IMR-90 (cell line): ENCODE data around the gene ST7. TPM values are rescaled to one million over a fixed set of nuclear protein-coding genes. Genes with fewer than 3 reads are reported as not detected.

Source experiments
- ATAC-seq: fragments of 200-7000 bp; cut with Tn5 transposase; 2 replicates; pipeline ENCODE4 v1.9.1; 2020; ENCODE audit warnings: low read depth, mild to moderate bottlenecking, moderate library complexity
- BruUV-seq: library from RNA; stranded (reverse); fragments of 400-500 nt; replicated peaks from 2 replicates; lab custom pipeline; 2021; lab: Mats Ljungman, UMichigan
- CTCF ChIA-PET: fragments of 300-600 bp; formaldehyde crosslinking; extraction: SDS; loops from one replicate; lab custom pipeline; 2021; ENCODE audit warnings: antibody characterized with exemption; lab: Yijun Ruan, JAX
- POLR2A ChIA-PET: fragments of 300-600 bp; sonication (Branson Sonifier 250); formaldehyde crosslinking; loops from one replicate; lab custom pipeline; 2022; ENCODE audit warnings: antibody characterized with exemption; ENCODE audit not compliant: unreplicated experiment; lab: Charles Lee
- DNase-seq: peaks from one replicate; pipeline ENCODE4 v3.0.0; 2013
- H2AFZ ChIP-seq: replicated peaks from 2 replicates; pipeline ENCODE3; 2013; ENCODE audit warnings: low read length, mild to moderate bottlenecking; ENCODE audit not compliant: poor library complexity
- H2AK5ac ChIP-seq: 2 replicates; pipeline ENCODE4 v1.6.1; 2013; ENCODE audit warnings: low read depth, low read length, inconsistent platforms
- H2AK9ac ChIP-seq: replicated peaks from 2 replicates; pipeline ENCODE3; 2013; ENCODE audit warnings: mild to moderate bottlenecking, low read depth, low read length, moderate library complexity; ENCODE audit not compliant: poor library complexity
- H2BK120ac ChIP-seq: 2 replicates; pipeline ENCODE4 v1.6.1; 2013; ENCODE audit warnings: low read depth, low read length, inconsistent platforms
- H2BK15ac ChIP-seq: 3 replicates; pipeline ENCODE4 v1.6.1; 2013; ENCODE audit warnings: low read depth, low read length, inconsistent platforms
- H2BK20ac ChIP-seq: 2 replicates; pipeline ENCODE4 v1.6.1; 2013; ENCODE audit warnings: low read depth, mild to moderate bottlenecking, inconsistent platforms, low read length, moderate library complexity
- H2BK5ac ChIP-seq: 2 replicates; pipeline ENCODE4 v1.6.1; 2013; ENCODE audit warnings: mild to moderate bottlenecking, low read depth, low read length, inconsistent platforms; ENCODE audit not compliant: poor library complexity, severe bottlenecking
- H3K14ac ChIP-seq: replicated peaks from 2 replicates; pipeline ENCODE4 v1.6.1; 2013; ENCODE audit warnings: low read depth, low read length, inconsistent platforms
- H3K18ac ChIP-seq: 2 replicates; pipeline ENCODE4 v1.6.1; 2013; ENCODE audit warnings: low read depth, low read length, control low read depth
- H3K23ac ChIP-seq: 2 replicates; pipeline ENCODE4 v1.6.1; 2013; ENCODE audit warnings: low read depth, low read length, inconsistent platforms
- H3K27ac ChIP-seq: 2 replicates; pipeline ENCODE4 v1.5.1; 2013; ENCODE audit warnings: mild to moderate bottlenecking, control low read depth, low read length; ENCODE audit not compliant: insufficient read depth
- H3K27me3 ChIP-seq: 2 replicates; pipeline ENCODE4 v1.6.1; 2013; ENCODE audit warnings: low read length; ENCODE audit not compliant: control insufficient read depth, insufficient read depth
- H3K36me3 ChIP-seq: 2 replicates; pipeline ENCODE4 v1.6.1; 2013; ENCODE audit warnings: low read length, mixed read lengths; ENCODE audit not compliant: control insufficient read depth, insufficient read depth
- H3K4ac ChIP-seq: 2 replicates; pipeline ENCODE4 v1.6.1; 2013; ENCODE audit warnings: low read depth, low read length, inconsistent platforms
- H3K4me1 ChIP-seq: 2 replicates; pipeline ENCODE4 v1.6.1; 2013; ENCODE audit warnings: low read length, mixed read lengths; ENCODE audit not compliant: control insufficient read depth, insufficient read depth
- H3K4me2 ChIP-seq: 2 replicates; pipeline ENCODE4 v1.6.1; 2013; ENCODE audit warnings: low read depth, mild to moderate bottlenecking, control low read depth, low read length, moderate library complexity
- H3K4me3 ChIP-seq: 2 replicates; pipeline ENCODE4 v1.5.1; 2013; ENCODE audit warnings: low read depth, mild to moderate bottlenecking, control low read depth, low read length, moderate library complexity; ENCODE audit not compliant: insufficient read depth
- H3K56ac ChIP-seq: 2 replicates; pipeline ENCODE4 v1.6.1; 2013; ENCODE audit warnings: low read length, inconsistent platforms; ENCODE audit not compliant: insufficient read depth; ENCODE audit errors: extremely low read depth
- H3K79me1 ChIP-seq, 2 experiments: 2 replicates each; pipeline ENCODE4 v1.6.1; 2013; ENCODE audit warnings: low read length in 2 of 2, inconsistent platforms in 1 of 2, low read depth in 1 of 2
- H3K9ac ChIP-seq: 2 replicates; pipeline ENCODE4 v1.6.1; 2013; ENCODE audit warnings: low read depth, low read length, control low read depth
- H3K9me1 ChIP-seq: 2 replicates; pipeline ENCODE4 v1.6.1; 2013; ENCODE audit warnings: low read length, inconsistent platforms; ENCODE audit not compliant: insufficient read depth
- H3K9me3 ChIP-seq: 2 replicates; pipeline ENCODE4 v1.6.1; 2013; ENCODE audit warnings: low read length; ENCODE audit not compliant: control insufficient read depth, insufficient read depth
- H4K20me1 ChIP-seq: 2 replicates; pipeline ENCODE4 v1.6.1; 2013; ENCODE audit warnings: low read length, inconsistent platforms; ENCODE audit not compliant: insufficient read depth
- H4K5ac ChIP-seq: 2 replicates; pipeline ENCODE4 v1.6.1; 2013; ENCODE audit warnings: mild to moderate bottlenecking, low read depth, low read length, control low read depth
- H4K8ac ChIP-seq, 2 experiments: 2 replicates each; pipeline ENCODE4 v1.6.1; 2013; ENCODE audit warnings: low read depth in 2 of 2, low read length in 2 of 2, control low read depth in 1 of 2, inconsistent platforms in 1 of 2
- H4K91ac ChIP-seq: 2 replicates; pipeline ENCODE4 v1.6.1; 2013; ENCODE audit warnings: low read depth, low read length, inconsistent platforms; ENCODE audit not compliant: insufficient read depth
- CEBPB ChIP-seq: IDR thresholded peaks from 2 replicates; pipeline ENCODE4 v1.6.1; 2012; ENCODE audit warnings: low read depth, low read length, improper control_type of control experiment
- NFE2L2 ChIP-seq: fragments of 150-350 bp; IDR thresholded peaks from 2 replicates; pipeline ENCODE4 v1.6.1; 2016; ENCODE audit warnings: low read depth, mild to moderate bottlenecking, low read length
- WGBS, 2 experiments: methylation state at CpG; one replicate each; pipeline versions ENCODE4 v1.1.5 to v1.1.7; 2013; ENCODE audit warnings: missing lambda C conversion rate in 2 of 2; ENCODE audit not compliant: insufficient read length in 1 of 2; ENCODE audit errors: extremely low coverage in 2 of 2; 5-methylcytosine and 5-hydroxymethylcytosine counted together
- dilution Hi-C: fragments of 300-500 bp; cut with HindIII; formaldehyde crosslinking; loops from one replicate; pipeline ENCODE4 v1.14.3; 2018; ENCODE audit warnings: low sequenced_read_pairs; ENCODE audit not compliant: unreplicated experiment
- in situ Hi-C: fragments of 300-500 bp; cut with MboI; formaldehyde crosslinking; loops from 3 replicates; pipeline ENCODE4 v1.14.3; 2019; ENCODE audit warnings: low sequenced_read_pairs, inconsistent platforms, mixed read lengths
- intact Hi-C: fragments of 100-400 bp; cut with micrococcal nuclease; formaldehyde crosslinking; loops from 2 replicates; pipeline ENCODE4 v1.10.0; 2022
- polyA plus RNA-seq, 3 experiments: library from polyadenylated mRNA; depleted of rRNA; stranded (reverse); fragments of >200 nt; gene quantifications; 2 replicates each; pipeline ENCODE4 v1.2.3, GENCODE V29; 2012; ENCODE audit warnings: low replicate concordance in 1 of 3
- total RNA-seq: library from RNA; depleted of rRNA; stranded (reverse); fragments of >200 nt; gene quantifications from 2 replicates; pipeline ENCODE4 v1.2.3, GENCODE V29; 2012

ST7 gene
- total and polyA plus RNA-seq, 2 of the 4 experiments (the other 2 are of a cell fraction): 18.6 to 26.0 TPM

DNA sequence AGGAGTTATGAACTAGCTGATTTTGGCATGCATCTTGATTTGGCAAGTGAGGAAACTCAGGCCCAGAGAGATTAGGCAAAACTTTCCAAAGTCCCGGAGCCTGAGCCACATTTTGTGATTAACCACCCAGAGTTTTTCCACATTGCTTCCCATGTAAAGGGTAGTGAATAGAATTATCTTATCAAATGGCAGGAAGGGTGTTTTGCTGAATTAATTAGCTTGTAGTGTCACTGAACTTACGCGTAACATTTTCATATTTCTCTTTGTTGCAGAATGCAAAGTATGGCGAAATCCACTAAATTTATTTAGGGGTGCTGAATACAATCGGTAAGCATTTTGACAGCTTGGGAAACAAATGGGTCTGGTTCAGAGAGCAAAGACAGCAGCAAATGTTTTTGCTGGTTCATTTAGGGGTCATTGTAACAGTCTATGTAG, 176.2 kb downstream of the ST7 start:
- Histone ChIP-seq H3K9ac (no peak overlapping the region), H3K23ac (no peak overlapping the region), H2AK5ac (no peak overlapping the region), H3K79me1 (peaks cover 4 to 6% of the 10 kb centered on the region in 2 experiments; a peak in 1 of 4 replicates), H3K9me1 (0 out of 2 replicates have a peak, but pooled peaks cover under 1% of the 10 kb centered on the region), H3K4ac (0 out of 2 replicates have a peak overlapping the region, but pooled peaks have one; percentile 7), H3K4me2 (no peak overlapping the region), H3K27ac (no peak overlapping the region), H2BK120ac (no peak overlapping the region), H2BK15ac (no peak overlapping the region), H3K4me3 (no peak overlapping the region), H2BK5ac (peak overlapping the region; percentile 9), H3K36me3 (no peaks in the 10 kb centered on the region; the same call in 1 of the 2 replicates), H2AFZ (no peak overlapping the region), H4K91ac (no peak overlapping the region), H3K27me3 (no peaks in the 10 kb centered on the region), H3K56ac (no peak overlapping the region), H2AK9ac (no peak overlapping the region), H4K8ac (no peak overlapping the region; a peak in 1 of 4 replicates), H4K20me1 (no peaks in the 10 kb centered on the region), H3K14ac (0 out of 2 replicates have a peak overlapping the region, but pooled peaks have one; percentile 9), H4K5ac (peak overlapping the region; percentile 24; the same call in 1 of the 2 replicates), H3K4me1 (peaks cover 12% of the 10 kb centered on the region; the same call in 1 of the 2 replicates), H3K9me3 (no peaks in the 10 kb centered on the region), H2BK20ac (no peak overlapping the region), H3K18ac (peak overlapping the region; percentile 12; the same call in 1 of the 2 replicates)
- POLR2A ChIA-PET: no interaction called here
- DNase-seq (no peak), ATAC-seq (no peak)
- intact Hi-C loops: loop anchor here (5.0 kb wide), 2 partner anchors 258 to 588 kb away; no protein-coding TSS in a partner anchor
- CTCF ChIA-PET: no interaction called here
- in situ Hi-C loops: no loop called here
- no TSS peak for BruUV-seq
- dilution Hi-C loops: no loop called here
- 29% methylated on average over 1 of the region's 5 CpGs; no CpG with 5 or more reads in 1 of the 2 experiments for WGBS, 2 experiments
- TF ChIP-seq CEBPB (0 out of 2 replicates have a peak, but pooled peaks have one; percentile 27), NFE2L2 (no peak)
